ENCODE measurements around the gene BTK.

DNA sequence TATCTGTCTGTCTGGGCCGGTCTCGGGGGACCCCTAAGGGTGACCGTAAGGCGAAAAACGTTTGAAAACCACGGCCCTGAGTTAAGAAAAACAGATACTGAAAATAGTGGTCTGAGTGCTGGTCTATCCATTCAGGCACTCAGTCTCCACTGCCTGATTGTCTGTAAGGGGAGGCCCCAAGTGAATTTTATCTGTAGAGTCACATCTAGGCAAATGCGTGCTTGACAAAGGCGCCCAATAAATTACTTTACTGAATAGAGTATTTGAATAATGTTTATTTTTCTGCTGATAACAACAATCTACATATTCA lies 22.5 kb upstream of the BTK start:
- TF ChIP-seq, protein P1, sequence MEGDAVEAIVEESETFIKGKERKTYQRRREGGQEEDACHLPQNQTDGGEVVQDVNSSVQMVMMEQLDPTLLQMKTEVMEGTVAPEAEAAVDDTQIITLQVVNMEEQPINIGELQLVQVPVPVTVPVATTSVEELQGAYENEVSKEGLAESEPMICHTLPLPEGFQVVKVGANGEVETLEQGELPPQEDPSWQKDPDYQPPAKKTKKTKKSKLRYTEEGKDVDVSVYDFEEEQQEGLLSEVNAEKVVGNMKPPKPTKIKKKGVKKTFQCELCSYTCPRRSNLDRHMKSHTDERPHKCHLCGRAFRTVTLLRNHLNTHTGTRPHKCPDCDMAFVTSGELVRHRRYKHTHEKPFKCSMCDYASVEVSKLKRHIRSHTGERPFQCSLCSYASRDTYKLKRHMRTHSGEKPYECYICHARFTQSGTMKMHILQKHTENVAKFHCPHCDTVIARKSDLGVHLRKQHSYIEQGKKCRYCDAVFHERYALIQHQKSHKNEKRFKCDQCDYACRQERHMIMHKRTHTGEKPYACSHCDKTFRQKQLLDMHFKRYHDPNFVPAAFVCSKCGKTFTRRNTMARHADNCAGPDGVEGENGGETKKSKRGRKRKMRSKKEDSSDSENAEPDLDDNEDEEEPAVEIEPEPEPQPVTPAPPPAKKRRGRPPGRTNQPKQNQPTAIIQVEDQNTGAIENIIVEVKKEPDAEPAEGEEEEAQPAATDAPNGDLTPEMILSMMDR (IDR thresholded peaks at IDR 0.05): no peak
- TF ChIP-seq ZFX (IDR thresholded peaks at IDR 0.05; ENCODE audit: borderline replicate concordance): no peak
